H4 (cell line): ENCODE results near the gene SLC45A2. TPM values are rescaled to one million over a fixed set of nuclear protein-coding genes. Genes with fewer than 3 reads are reported as not detected.
"Not testable (repeated sequence)": the region's sequence is repeated elsewhere in the genome, so short reads cannot be mapped to it uniquely, and the experiment has no call there.

Source experiments
- DNase-seq: peaks from one replicate; pipeline ENCODE4 v3.0.0-alpha.2; 2015; ENCODE audit warnings: low spot score
- total RNA-seq: library from RNA; depleted of rRNA; stranded (reverse); fragments of >200 nt; shearing (Covaris generic); gene quantifications from 2 replicates; pipeline ENCODE4 v1.2.3, GENCODE V29; 2014; rRNA removed

Gene SLC45A2
- total RNA-seq, 1 experiment from 2014 or later, result not detected

DNA sequence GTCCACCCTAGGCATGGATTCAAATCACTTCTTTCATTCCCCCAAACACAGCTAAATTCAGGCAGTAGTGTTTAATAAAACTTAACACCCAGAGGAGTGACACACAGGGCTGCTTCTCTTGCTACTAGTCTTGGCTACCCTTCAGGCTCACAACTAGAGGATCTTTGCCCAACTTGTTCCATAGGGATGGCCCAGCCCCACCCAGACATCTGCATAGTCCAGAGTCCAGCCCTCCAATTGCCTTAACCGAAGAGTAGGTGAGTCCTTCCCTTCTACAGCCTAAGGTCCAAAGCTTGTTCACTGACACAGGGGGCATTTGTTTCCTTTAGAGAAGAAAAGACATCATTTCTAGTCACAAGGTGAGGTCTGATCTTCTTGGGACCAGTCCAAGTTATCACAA is 63.5 kb downstream of the SLC45A2 start:
- no peak for DNase-seq

DNA sequence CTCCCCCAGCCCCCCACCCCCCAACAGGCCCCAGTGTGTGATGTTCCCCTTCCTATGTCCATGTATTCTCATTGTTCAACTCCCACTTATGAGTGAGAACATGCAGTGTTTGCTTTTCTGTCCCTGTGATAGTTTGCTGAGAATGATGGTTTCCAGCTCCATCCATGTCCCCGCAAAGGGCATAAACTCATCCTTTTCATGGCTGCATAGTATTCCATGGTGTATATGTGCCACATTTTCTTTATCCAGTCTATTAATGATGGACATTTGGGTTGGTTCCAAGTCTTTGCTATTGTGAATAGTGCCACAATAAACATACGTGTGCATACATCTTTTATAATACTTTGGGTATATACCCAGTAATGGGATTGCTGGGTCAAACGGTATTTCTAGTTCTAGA is 69.6 kb downstream of the SLC45A2 start:
- DNase-seq, result not testable (repeated sequence)

DNA sequence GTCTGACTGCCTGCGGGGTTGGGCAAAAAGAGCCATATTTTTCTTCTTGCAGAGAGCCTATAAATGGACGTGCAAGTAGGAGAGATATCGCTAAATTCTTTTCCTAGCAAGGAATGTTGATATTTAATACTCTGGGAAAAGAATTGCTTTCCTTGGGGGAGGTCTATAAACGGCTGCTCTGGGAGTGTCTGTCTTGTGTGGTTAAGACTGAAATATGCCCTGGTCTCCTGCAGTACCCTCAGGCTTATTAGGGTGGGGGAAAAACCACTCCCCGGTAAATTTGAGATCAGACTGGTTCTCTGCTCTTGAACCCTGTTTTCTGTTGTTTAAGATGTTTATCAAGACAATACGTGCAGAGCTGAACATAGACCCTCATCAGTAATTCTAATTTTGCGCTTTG is 78.2 kb downstream of the SLC45A2 start:
- not testable (repeated sequence) for DNase-seq

DNA sequence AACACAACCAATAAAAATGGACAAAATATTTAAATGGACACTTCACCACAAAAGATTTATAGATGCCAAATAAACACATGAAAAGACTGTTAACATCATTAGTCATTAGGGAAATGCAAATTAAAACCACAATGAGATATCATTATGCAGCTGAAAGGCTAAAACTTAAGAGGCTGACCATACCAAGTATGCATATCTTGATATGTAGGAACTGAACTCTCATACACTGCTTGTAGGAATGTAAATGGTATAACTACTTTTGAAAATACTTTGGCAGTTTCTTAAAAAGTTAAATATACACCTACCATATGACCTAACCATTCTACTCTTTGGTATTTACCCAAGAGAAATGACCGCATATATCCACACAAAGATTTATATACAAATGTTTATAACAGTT is 79.1 kb downstream of the SLC45A2 start:
- no peak for DNase-seq

DNA sequence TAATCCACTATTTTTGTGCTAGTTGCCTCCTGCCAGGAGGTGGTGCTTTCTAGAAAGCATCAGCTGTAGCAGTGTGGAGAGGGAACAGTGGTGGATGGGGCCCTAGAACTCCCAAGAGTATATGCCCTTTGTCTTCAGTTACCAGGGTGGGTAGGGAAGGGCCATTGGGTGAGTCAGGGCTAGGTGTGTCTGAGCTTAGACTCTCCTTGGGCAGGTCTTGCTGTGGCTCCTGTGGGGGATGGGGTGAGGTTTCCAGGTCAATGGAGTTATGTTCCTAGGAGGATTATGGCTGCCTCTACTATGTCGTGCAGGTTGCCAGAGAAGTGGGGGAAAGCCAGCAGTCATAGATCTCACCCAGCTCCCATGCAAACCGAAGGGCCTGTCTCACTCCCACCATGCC is 81.4 kb downstream of the SLC45A2 start:
- no peak for DNase-seq

DNA sequence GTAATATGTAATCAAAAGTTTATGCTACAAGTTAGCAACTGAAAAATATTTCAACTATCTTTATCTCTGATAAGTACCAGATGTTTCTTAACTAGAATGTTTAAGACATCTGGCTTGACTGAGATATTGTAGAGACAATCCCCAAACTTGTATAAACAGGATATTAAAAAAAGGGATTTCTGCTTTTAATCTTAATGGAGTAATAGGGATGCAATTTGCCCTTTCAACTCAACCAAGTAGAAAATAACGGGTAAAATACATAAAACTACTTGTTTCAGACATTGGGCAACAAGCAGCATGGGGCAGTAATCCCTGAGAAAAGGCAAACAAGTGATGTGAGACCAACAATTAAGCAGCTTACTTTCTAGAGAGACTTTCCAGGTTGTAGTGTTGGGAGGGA is 83.3 kb downstream of the SLC45A2 start:
- DNase-seq, result no peak

Other genes starting within 250 kb of the SLC45A2 start
- 11.6 and 14.7 TPM in 2 replicates for gene ADAMTS12, start 92.7 kb downstream of the SLC45A2 start, total RNA-seq
- not detected in 2 replicates for gene RXFP3, start 48.3 kb downstream of the SLC45A2 start, total RNA-seq
- gene AMACR, start 23.4 kb upstream of the SLC45A2 start, total RNA-seq, result 11.8 and 21.2 TPM in 2 replicates
- 0.17 and 0.76 TPM in 2 replicates for gene C1QTNF3, start 58.5 kb upstream of the SLC45A2 start, total RNA-seq